Cardiac muscle cell (in vitro differentiated cells and primary cell): ENCODE measurements around the gene FAM47E. TPM values are rescaled to one million over a fixed set of nuclear protein-coding genes. Genes with fewer than 3 reads are reported as not detected.

Experiments
- DNase-seq, 2 donors: peaks; one replicate each; pipeline versions ENCODE4 v3.0.0 to v3.0.0-alpha.2; 2010 to 2017; ENCODE audit warnings: low read depth in 1 of 2, low spot score in 1 of 2
- H3K27ac ChIP-seq: fragments of 200-600 bp; sonication (generic); 2 replicates; pipeline ENCODE4 v1.5.1; 2016
- H3K27me3 ChIP-seq: fragments of 200-600 bp; sonication (generic); 2 replicates; pipeline ENCODE4 v1.6.0; 2016; ENCODE audit warnings: control low read depth
- H3K36me3 ChIP-seq: fragments of 200-600 bp; sonication (generic); 2 replicates; pipeline ENCODE4 v1.5.1; 2016; ENCODE audit warnings: control low read depth
- H3K4me1 ChIP-seq: fragments of 200-600 bp; sonication (generic); 2 replicates; pipeline ENCODE4 v1.8.1; 2017; ENCODE audit warnings: low read depth, mild to moderate bottlenecking, mixed run types
- H3K4me3 ChIP-seq: fragments of 200-600 bp; sonication (generic); 2 replicates; pipeline ENCODE4 v1.5.1; 2016; ENCODE audit warnings: mild to moderate bottlenecking
- H3K9me3 ChIP-seq: fragments of 200-600 bp; sonication (generic); 2 replicates; pipeline ENCODE4 v1.5.1; 2017; ENCODE audit warnings: low read depth, mild to moderate bottlenecking, control low read depth
- CTCF ChIP-seq: IDR thresholded peaks from 2 replicates; pipeline ENCODE4 v1.5.1; 2012; ENCODE audit warnings: low read depth, mild to moderate bottlenecking, low read length
- polyA plus RNA-seq: library from polyadenylated mRNA; unstranded; fragments of >200 nt; fragmentation: Nextera tagmentation; extraction: Ambion mirVana; gene quantifications from 2 replicates; pipeline ENCODE4 v1.2.1, GENCODE V29; 2016
- total RNA-seq: library from RNA; depleted of rRNA; stranded (reverse); fragments of >200 nt; gene quantifications from 2 replicates; pipeline ENCODE4 v1.2.3, GENCODE V29; 2016

The FAM47E gene
- total and polyA plus RNA-seq, 2 experiments from 2014 or later, result 2.4 to 7.4 TPM

GRCh38 chr4:76257824-76258223 is 6.3 kb downstream of the FAM47E start:
- no peak for TF ChIP-seq CTCF
- no peaks in the 10 kb centered on the region for H3K9me3 ChIP-seq

GRCh38 chr4:76260571-76260970 is 9.1 kb downstream of the FAM47E start:
- Histone ChIP-seq H3K27ac (no peak overlapping the region), H3K4me1 (no peaks in the 10 kb centered on the region), H3K36me3 (no peaks in the 10 kb centered on the region), H3K27me3 (peaks cover 2% of the 10 kb centered on the region), H3K9me3 (no peaks in the 10 kb centered on the region), H3K4me3 (no peak overlapping the region)
- TF ChIP-seq CTCF, result no peak
- no peak for DNase-seq

More at GRCh38 chr4:76257824-76258223, 6.3 kb downstream of the FAM47E start:
- Histone ChIP-seq H3K36me3 (no peaks in the 10 kb centered on the region), H3K4me1 (no peaks in the 10 kb centered on the region), H3K27me3 (peaks cover 2% of the 10 kb centered on the region), H3K27ac (no peak overlapping the region), H3K4me3 (no peak overlapping the region)
- DNase-seq, result no peak

GRCh38 chr4:76265631-76266218 is 14.2 kb downstream of the FAM47E start:
- DNase-seq, result no peak
- H3K4me3 ChIP-seq, result no peak overlapping the region
- H3K9me3 ChIP-seq, result no peaks in the 10 kb centered on the region
- no peak for TF ChIP-seq CTCF
- H3K4me1 ChIP-seq, result no peaks in the 10 kb centered on the region
- H3K27me3 ChIP-seq, result peaks cover 2% of the 10 kb centered on the region
- H3K27ac ChIP-seq, result no peak overlapping the region
- H3K36me3 ChIP-seq, result no peaks in the 10 kb centered on the region

GRCh38 chr4:76266627-76267026 is 15.1 kb downstream of the FAM47E start:
- Histone ChIP-seq H3K27ac (no peak overlapping the region), H3K4me3 (no peak overlapping the region), H3K4me1 (no peaks in the 10 kb centered on the region), H3K36me3 (no peaks in the 10 kb centered on the region), H3K9me3 (no peaks in the 10 kb centered on the region), H3K27me3 (no peaks in the 10 kb centered on the region)
- DNase-seq, result no peak
- no peak for TF ChIP-seq CTCF

- TF ChIP-seq CTCF, result no peak
- Histone ChIP-seq H3K27ac (no peak overlapping the region), H3K4me3 (no peak overlapping the region), H3K36me3 (no peaks in the 10 kb centered on the region), H3K4me1 (no peaks in the 10 kb centered on the region), H3K27me3 (no peaks in the 10 kb centered on the region), H3K9me3 (no peaks in the 10 kb centered on the region)
- no peak for DNase-seq
Observed at GRCh38 chr4:76267811-76268210, 16.3 kb downstream of the FAM47E start.
